ENCODE data around the gene SBF2.

DNA sequence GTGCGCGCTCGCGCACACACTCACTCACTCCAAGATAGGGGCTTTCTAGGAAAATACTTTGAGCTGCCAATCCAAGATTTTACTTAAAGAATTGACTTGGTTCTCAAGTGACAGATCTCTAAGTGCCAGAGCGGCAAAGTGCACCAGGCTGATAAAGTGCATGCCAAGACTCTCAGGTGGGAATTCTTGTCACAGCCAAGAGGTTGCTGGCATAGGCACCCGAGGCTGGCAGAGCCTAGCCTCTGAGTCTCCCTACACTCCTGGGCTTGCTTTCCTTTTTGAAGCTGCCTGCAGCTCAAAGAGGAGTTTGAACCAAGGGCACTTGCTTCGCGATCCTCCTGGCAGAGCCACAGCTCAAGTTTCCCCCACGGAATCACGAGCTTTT is 8.3 kb upstream of the SBF2 start:
- TF ChIP-seq POLR2AphosphoS5 (IDR thresholded peaks at IDR 0.05) (no peak), MXI1 (conservative IDR thresholded peaks at IDR 0.05; ENCODE audit: poor library complexity, severe bottlenecking) (no peak), TAF1 (IDR thresholded peaks at IDR 0.05; ENCODE audit: low read depth) (no peak), EZH2 (IDR thresholded peaks at IDR 0.05; ENCODE audit: borderline replicate concordance, insufficient read depth, low read length, poor library complexity, severe bottlenecking) (no peak), RAD21 (conservative IDR thresholded peaks at IDR 0.05) (no peak), SMC3 (conservative IDR thresholded peaks at IDR 0.05; ENCODE audit: poor library complexity) (no peak)
- TF ChIP-seq, protein P1, sequence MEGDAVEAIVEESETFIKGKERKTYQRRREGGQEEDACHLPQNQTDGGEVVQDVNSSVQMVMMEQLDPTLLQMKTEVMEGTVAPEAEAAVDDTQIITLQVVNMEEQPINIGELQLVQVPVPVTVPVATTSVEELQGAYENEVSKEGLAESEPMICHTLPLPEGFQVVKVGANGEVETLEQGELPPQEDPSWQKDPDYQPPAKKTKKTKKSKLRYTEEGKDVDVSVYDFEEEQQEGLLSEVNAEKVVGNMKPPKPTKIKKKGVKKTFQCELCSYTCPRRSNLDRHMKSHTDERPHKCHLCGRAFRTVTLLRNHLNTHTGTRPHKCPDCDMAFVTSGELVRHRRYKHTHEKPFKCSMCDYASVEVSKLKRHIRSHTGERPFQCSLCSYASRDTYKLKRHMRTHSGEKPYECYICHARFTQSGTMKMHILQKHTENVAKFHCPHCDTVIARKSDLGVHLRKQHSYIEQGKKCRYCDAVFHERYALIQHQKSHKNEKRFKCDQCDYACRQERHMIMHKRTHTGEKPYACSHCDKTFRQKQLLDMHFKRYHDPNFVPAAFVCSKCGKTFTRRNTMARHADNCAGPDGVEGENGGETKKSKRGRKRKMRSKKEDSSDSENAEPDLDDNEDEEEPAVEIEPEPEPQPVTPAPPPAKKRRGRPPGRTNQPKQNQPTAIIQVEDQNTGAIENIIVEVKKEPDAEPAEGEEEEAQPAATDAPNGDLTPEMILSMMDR (IDR thresholded peaks at IDR 0.05; ENCODE audit: poor library complexity, severe bottlenecking): no peak
